SU-DHL-6 (cell line): ENCODE results near the gene APOE.

ENCODE experiments used
- EZH2phosphoT487 ChIP-seq: fragments of 200-600 bp; sonication (generic), shearing (Covaris generic); conservative IDR thresholded peaks from 2 replicates; pipeline ENCODE4 v1.6.1; 2018; ENCODE audit warnings: mild to moderate bottlenecking, antibody characterized with exemption, low read length, moderate library complexity, mixed read lengths
- TF ChIP-seq, protein P1 (sequence below): fragments of 200-600 bp; sonication (generic); IDR thresholded peaks from one replicate; pipeline ENCODE4 v1.5.1; 2017; ENCODE audit warnings: antibody characterized with exemption, mild to moderate bottlenecking, low read length, moderate library complexity; ENCODE audit not compliant: insufficient read depth, poor library complexity, severe bottlenecking

DNA sequence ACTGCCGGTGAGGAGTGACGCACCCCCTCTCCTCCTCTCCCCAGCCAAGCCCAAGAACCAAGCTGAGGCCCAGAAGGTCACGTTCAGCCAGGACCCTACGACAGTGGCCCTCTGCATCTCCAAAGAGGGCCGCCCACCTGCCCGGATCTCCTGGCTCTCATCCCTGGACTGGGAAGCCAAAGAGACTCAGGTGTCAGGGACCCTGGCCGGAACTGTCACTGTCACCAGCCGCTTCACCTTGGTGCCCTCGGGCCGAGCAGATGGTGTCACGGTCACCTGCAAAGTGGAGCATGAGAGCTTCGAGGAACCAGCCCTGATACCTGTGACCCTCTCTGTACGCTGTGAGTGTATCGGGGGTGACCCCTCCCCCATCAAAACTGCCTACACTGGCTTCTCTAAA is 33.8 kb upstream of the APOE start:
- TF ChIP-seq, protein P1, sequence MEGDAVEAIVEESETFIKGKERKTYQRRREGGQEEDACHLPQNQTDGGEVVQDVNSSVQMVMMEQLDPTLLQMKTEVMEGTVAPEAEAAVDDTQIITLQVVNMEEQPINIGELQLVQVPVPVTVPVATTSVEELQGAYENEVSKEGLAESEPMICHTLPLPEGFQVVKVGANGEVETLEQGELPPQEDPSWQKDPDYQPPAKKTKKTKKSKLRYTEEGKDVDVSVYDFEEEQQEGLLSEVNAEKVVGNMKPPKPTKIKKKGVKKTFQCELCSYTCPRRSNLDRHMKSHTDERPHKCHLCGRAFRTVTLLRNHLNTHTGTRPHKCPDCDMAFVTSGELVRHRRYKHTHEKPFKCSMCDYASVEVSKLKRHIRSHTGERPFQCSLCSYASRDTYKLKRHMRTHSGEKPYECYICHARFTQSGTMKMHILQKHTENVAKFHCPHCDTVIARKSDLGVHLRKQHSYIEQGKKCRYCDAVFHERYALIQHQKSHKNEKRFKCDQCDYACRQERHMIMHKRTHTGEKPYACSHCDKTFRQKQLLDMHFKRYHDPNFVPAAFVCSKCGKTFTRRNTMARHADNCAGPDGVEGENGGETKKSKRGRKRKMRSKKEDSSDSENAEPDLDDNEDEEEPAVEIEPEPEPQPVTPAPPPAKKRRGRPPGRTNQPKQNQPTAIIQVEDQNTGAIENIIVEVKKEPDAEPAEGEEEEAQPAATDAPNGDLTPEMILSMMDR: no peak
- no peak for TF ChIP-seq EZH2phosphoT487
